HG03432 (cell line): ENCODE results near the gene SV2A.

ENCODE experiments used
- ATAC-seq: cut with Tn5 transposase; IDR thresholded peaks from one replicate; pipeline ENCODE4 v1.9.1; 2021; ENCODE audit warnings: mild to moderate bottlenecking, moderate library complexity; ENCODE audit not compliant: unreplicated experiment

SV2A gene

DNA sequence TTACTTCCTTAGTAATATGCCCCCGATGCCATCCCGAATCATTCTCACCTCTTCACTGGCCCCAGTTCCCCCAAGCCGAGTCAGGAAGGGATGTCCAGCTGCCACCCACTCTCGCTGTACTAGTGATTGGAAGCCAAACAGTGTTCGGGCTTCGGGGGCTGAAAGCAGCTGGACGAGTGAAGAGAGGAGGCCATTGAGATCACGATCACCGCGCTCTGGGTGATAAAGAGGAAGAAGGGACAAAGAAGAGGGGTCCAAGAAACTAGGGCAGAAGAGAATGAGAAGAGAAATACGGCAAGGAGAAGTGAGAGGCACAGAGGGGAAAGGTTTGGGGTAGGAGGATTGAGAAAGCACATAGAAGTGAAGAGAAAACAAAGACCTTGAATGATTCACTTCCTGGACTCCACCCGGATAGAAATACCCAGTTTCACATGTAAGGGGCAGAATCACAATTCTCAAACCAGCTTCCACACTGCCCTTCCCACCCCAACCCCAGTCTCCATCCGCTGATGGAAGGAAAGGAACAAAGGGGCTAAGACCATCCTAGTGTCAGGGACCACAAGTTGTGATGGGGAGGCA is 13.7 kb upstream of the SV2A start:
- ATAC-seq: no peak

- no peak for ATAC-seq
Observed at GRCh38 chr1:149929856-149930255, 12.2 kb upstream of the SV2A start.

- no peak for ATAC-seq
Observed at GRCh38 chr1:149928401-149928724, 10.7 kb upstream of the SV2A start.

- peak; percentile 95 for ATAC-seq
Observed at GRCh38 chr1:149927563-149928400, 10.1 kb upstream of the SV2A start, which contains the start of gene SF3B4. Gene SF3B4 (minus strand): TSS chr1:149927803. CDS start chr1:149927759, 44 bp downstream.

GRCh38 chr1:149927056-149927562 is 9.5 kb upstream of the SV2A start:
- ATAC-seq: no peak

DNA sequence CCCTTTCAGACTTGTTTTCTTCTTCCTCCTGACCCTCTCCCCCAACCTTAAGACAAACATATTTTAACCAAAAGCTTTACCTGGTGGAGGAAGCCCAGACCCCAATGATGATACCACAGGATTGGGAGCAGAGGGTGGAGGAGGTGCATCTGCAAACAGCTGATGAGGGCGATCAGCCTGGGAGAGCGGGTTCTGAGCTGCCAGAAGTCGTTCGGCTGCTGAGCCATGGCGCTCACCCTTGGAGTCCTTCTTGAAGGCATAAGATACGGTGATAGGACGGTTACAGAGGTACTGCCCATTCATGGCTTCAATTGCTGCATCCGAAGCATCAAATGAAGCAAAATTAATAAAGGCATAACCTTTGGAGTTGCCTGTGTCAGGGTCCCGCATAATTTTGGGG is 8.7 kb upstream of the SV2A start:
- ATAC-seq: no peak

DNA sequence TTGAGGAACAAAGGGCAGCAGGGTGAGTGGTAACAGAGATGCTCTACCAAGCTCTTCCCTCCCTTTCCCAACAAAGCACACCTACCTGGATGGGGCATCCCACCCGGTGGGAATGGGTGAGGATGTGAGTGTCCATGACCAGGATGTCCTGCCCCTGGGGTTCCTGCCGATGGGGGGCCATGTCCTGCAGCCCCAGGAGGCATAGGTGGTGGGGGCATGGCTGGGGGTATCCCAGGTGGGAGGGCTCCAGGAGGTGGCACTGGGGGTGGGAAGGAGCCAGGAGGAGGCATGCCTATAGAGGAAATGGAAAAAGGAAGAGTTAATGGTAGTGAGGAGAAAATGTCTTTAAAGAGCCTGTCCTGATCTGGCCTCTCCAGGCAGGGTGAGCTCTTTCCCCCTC is 8.1 kb upstream of the SV2A start:
- no peak for ATAC-seq

- no peak for ATAC-seq
Observed at GRCh38 chr1:149925345-149925744, 7.7 kb upstream of the SV2A start.

- no peak for ATAC-seq
Observed at GRCh38 chr1:149923626-149924025, 6.0 kb upstream of the SV2A start.

DNA sequence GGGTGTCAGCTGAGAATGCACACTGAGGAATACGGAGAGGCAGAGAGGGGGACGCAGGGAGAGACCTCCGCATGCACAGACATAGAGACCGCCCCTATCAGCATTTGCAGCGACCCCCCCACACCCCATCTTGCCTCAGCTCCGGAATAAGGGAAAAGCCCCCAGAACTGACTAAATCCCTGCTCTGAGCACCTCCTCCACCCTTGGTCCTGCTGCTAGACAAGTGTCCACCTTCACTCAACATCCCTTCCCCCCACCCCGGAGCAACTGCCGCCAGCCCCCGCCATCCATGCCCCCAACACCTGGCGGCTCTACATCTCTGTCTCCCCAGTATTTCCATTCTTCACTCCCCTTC is 769 bp downstream of the SV2A start:
- ATAC-seq: no peak

- no peak for ATAC-seq
Observed at GRCh38 chr1:149916193-149916897, 1.3 kb downstream of the SV2A start.

- no peak for ATAC-seq
Observed at GRCh38 chr1:149915429-149916192, 2.0 kb downstream of the SV2A start.

DNA sequence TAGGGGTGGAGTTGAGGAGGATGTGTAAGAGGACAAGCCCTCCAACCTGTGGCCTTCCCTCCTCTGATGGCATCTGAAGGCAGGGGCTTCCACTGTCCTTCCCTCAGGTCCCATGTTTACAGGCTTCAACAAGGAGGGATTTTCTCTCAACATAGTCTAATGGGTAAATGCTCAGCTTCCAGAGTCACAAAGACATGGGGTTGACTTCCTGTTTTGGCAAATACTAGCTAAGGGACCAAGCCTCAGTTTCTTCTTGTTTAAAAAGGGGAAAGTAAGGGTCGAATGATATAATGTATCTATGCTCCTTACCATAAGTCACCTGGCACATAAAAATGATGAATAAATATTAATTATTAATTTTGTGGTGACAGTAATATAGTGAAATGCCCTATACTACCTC is 3.1 kb downstream of the SV2A start:
- no peak for ATAC-seq

GRCh38 chr1:149906570-149907075 is 11.0 kb downstream of the SV2A start:
- ATAC-seq: no peak

DNA sequence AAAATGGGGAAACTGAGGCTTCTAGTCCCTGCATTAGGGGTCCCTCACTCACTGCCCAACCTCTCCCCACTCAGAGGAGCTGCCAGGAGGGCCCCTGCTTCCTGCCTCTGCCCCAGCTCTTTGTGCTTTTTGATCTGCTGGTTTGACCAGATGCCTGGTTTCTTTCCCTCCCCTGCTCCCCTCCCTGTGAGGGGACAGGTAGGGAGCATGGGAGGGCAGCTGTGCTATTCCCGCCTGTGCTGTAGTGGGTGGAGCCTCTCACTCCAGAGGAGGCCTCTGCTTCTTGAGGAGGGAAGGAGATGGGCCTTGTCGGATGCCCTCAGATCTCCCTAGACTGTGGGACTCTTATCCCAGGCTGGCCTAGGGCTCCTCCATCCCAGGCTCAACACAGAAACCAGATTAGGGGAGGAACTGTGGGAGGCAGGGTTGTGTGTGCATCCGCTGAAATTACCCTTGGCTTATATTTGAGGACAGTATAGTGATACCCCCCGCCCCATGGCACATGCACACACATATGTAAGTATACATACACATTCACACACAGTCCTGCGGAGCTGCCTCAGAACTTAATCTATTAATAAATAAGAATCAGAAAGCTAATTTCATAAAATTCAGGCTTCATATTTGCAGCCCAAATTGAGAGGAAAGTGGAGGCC is 13.7 kb downstream of the SV2A start:
- no peak for ATAC-seq

DNA sequence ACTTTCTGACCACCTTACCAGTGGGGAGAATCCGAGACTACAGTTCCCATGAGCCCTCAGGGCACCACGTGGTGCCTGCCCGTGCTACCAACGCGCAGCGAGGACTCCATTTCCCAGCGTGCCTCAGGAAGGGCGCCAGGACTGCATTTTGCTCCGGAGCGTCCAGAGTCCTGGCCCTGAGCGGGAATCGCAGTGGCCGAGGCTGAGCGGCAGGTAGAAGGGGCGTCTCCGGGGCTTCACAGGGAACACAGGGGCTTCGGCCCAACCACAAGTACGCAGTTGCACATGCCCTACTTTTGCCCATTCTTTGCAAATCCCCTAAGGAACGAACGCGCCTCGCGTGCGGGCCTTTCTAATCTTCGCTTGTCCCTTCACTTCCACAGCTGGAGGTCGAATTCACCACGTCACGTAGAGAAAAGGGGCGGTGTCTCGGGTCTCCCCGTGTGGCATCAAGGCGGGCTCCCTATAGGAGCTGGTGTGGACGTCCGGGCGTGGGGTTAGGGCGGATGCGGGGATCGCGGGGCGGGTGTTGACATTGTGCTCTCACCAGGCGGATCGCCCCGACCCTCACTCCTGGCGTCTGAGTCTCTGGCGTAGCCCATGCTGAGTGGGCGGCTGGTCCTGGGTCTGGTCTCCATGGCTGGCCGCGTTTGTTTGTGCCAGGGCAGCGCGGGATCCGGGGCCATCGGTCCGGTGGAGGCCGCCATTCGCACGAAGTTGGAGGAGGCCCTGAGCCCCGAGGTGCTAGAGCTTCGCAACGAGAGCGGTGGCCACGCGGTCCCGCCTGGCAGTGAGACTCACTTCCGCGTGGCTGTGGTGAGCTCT is 18.0 kb downstream of the SV2A start, which contains the start of gene BOLA1:
BOLA1 (plus strand) TSS at position 109 of the 825 bp plus-strand sequence; CDS start at position 601, 492 bp downstream.
- peak; percentile 97 for ATAC-seq

GRCh38 chr1:149896575-149896974 is 21.1 kb downstream of the SV2A start:
- no peak for ATAC-seq

- no peak for ATAC-seq
Observed at GRCh38 chr1:149888999-149889289, 28.7 kb downstream of the SV2A start.

DNA sequence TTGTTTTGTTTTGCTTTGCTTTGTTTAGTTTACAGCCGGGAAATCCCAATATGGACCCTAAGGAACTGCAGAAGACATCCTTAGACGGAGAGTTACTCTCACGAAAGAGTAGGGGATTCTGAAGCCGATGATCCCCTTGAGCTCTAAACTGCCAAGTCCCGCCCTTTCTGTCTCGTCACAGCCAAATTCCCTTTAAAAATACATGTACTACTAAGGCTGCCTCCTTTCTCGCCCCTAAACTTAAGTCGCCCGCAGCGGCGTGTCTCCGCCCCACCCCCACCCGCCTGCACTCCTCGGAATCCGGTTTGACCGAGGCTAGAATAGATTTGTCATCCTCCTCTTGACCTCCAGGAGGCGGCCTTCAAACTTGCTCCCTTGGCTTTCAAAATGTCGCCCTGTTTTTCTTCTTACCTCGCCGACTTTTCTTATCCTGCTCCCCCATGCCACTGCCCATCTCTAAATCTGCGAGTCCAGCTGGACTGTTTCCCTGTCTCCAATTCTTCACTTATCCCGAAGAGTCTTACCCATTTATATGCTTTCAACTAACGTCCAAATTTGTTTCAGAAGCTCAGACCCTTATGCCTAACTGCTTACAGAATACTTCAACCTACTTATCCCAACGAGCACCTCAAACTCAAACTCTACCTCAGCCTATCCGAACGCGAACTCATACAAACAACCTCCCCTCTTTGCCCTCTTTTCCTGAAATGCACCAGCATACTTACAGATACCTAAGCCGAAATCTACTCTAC is 29.2 kb downstream of the SV2A start:
- peak; percentile 34 for ATAC-seq
